Mononuclear cell (primary cell): ENCODE results near the gene TMEM169. TPM values are rescaled to one million over a fixed set of nuclear protein-coding genes. Genes with fewer than 3 reads are reported as not detected.

Experiments
- H3K27me3 ChIP-seq: 2 replicates; pipeline ENCODE4 v1.6.0; 2011; ENCODE audit warnings: low read length, control low read depth; ENCODE audit not compliant: insufficient read depth
- H3K4me1 ChIP-seq: 2 replicates; pipeline ENCODE4 v1.5.1; 2011; ENCODE audit warnings: mild to moderate bottlenecking, low read length, control low read depth; ENCODE audit not compliant: insufficient read depth
- H3K4me3 ChIP-seq: 2 replicates; pipeline ENCODE4 v1.5.1; 2011; ENCODE audit warnings: mild to moderate bottlenecking, low read length, moderate library complexity
- H3K9me3 ChIP-seq: 2 replicates; pipeline ENCODE4 v1.5.1; 2011; ENCODE audit warnings: low read depth, mild to moderate bottlenecking, control low read depth, low read length
- total RNA-seq: library from RNA; depleted of rRNA; stranded (reverse); fragments of >200 nt; gene quantifications from one replicate; pipeline ENCODE4 v1.2.3, GENCODE V29; 2012

TMEM169 gene
- total RNA-seq = 0.42 TPM

GRCh38 chr2:216081487-216082116 lies at the start of gene TMEM169, which contains the start of gene PECR:
Gene TMEM169 (plus strand): TSS chr2:216081919. CDS start chr2:216095964, 14,045 bp downstream.
Gene PECR (minus strand): TSS chr2:216081809. CDS start chr2:216081741, 68 bp downstream.
- Histone ChIP-seq H3K4me1 (peaks cover 57% of the 10 kb centered on the region), H3K4me3 (peak within 1 kb of the TSS; percentile 68), H3K27me3 (no peaks in the 10 kb centered on the region), H3K9me3 (no peaks in the 10 kb centered on the region)

GRCh38 chr2:216031960-216032689 lies 49.6 kb upstream of the TMEM169 start:
- Histone ChIP-seq H3K27me3 (no peaks in the 10 kb centered on the region), H3K4me1 (no peaks in the 10 kb centered on the region), H3K9me3 (no peaks in the 10 kb centered on the region), H3K4me3 (no peak overlapping the region)

- Histone ChIP-seq H3K4me1 (no peaks in the 10 kb centered on the region), H3K4me3 (no peak overlapping the region), H3K9me3 (no peaks in the 10 kb centered on the region), H3K27me3 (no peaks in the 10 kb centered on the region)
These were observed 48.3 kb upstream of the TMEM169 start for GRCh38 chr2:216033403-216033802.

GRCh38 chr2:216034065-216034464 lies 47.7 kb upstream of the TMEM169 start:
- no peaks in the 10 kb centered on the region for H3K4me1 ChIP-seq
- no peaks in the 10 kb centered on the region for H3K27me3 ChIP-seq
- no peaks in the 10 kb centered on the region for H3K9me3 ChIP-seq
- H3K4me3 ChIP-seq = no peak overlapping the region

- H3K4me1 ChIP-seq = no peaks in the 10 kb centered on the region
- no peaks in the 10 kb centered on the region for H3K9me3 ChIP-seq
- H3K4me3 ChIP-seq = no peak overlapping the region
- H3K27me3 ChIP-seq = no peaks in the 10 kb centered on the region
These were observed 41.8 kb upstream of the TMEM169 start for GRCh38 chr2:216039918-216040317.

- Histone ChIP-seq H3K9me3 (no peaks in the 10 kb centered on the region), H3K4me1 (no peaks in the 10 kb centered on the region), H3K27me3 (no peaks in the 10 kb centered on the region), H3K4me3 (no peak overlapping the region)
These were observed 40.3 kb upstream of the TMEM169 start for GRCh38 chr2:216041438-216041837.

GRCh38 chr2:216043949-216044348 lies 37.8 kb upstream of the TMEM169 start:
- no peaks in the 10 kb centered on the region for H3K4me1 ChIP-seq
- H3K4me3 ChIP-seq = no peak overlapping the region
- H3K27me3 ChIP-seq = no peaks in the 10 kb centered on the region
- H3K9me3 ChIP-seq = no peaks in the 10 kb centered on the region

GRCh38 chr2:216044883-216045486 lies 36.7 kb upstream of the TMEM169 start:
- Histone ChIP-seq H3K4me1 (no peaks in the 10 kb centered on the region), H3K27me3 (no peaks in the 10 kb centered on the region), H3K4me3 (no peak overlapping the region), H3K9me3 (no peaks in the 10 kb centered on the region)

GRCh38 chr2:216047397-216047796 lies 34.3 kb upstream of the TMEM169 start:
- H3K27me3 ChIP-seq = no peaks in the 10 kb centered on the region
- H3K4me1 ChIP-seq = no peaks in the 10 kb centered on the region
- H3K4me3 ChIP-seq = no peak overlapping the region
- no peaks in the 10 kb centered on the region for H3K9me3 ChIP-seq

- Histone ChIP-seq H3K4me1 (no peaks in the 10 kb centered on the region), H3K9me3 (no peaks in the 10 kb centered on the region), H3K4me3 (no peak overlapping the region), H3K27me3 (no peaks in the 10 kb centered on the region)
These were observed 32.3 kb upstream of the TMEM169 start for GRCh38 chr2:216049452-216049851.

GRCh38 chr2:216051350-216051749 lies 30.4 kb upstream of the TMEM169 start:
- Histone ChIP-seq H3K4me1 (no peaks in the 10 kb centered on the region), H3K9me3 (no peaks in the 10 kb centered on the region), H3K4me3 (no peak overlapping the region), H3K27me3 (no peaks in the 10 kb centered on the region)

- Histone ChIP-seq H3K9me3 (no peaks in the 10 kb centered on the region), H3K4me1 (peaks cover under 1% of the 10 kb centered on the region), H3K27me3 (no peaks in the 10 kb centered on the region)
These were observed 29.3 kb upstream of the TMEM169 start for GRCh38 chr2:216052420-216052819.

GRCh38 chr2:216055680-216056079 lies 26.0 kb upstream of the TMEM169 start:
- no peaks in the 10 kb centered on the region for H3K27me3 ChIP-seq
- no peaks in the 10 kb centered on the region for H3K9me3 ChIP-seq
- H3K4me1 ChIP-seq = peaks cover 11% of the 10 kb centered on the region
- H3K4me3 ChIP-seq = no peak overlapping the region

More at GRCh38 chr2:216052420-216052819, 29.3 kb upstream of the TMEM169 start:
- no peak overlapping the region for H3K4me3 ChIP-seq

GRCh38 chr2:216056739-216057138 lies 25.0 kb upstream of the TMEM169 start:
- Histone ChIP-seq H3K9me3 (no peaks in the 10 kb centered on the region), H3K4me1 (peaks cover 11% of the 10 kb centered on the region), H3K4me3 (no peak overlapping the region), H3K27me3 (no peaks in the 10 kb centered on the region)

- Histone ChIP-seq H3K9me3 (no peaks in the 10 kb centered on the region), H3K4me1 (peaks cover 11% of the 10 kb centered on the region), H3K27me3 (no peaks in the 10 kb centered on the region), H3K4me3 (peak overlapping the region; percentile 3)
These were observed 24.0 kb upstream of the TMEM169 start for GRCh38 chr2:216057688-216058193.
